GOT3 (cell line): ENCODE results near the gene CPED1.

Source experiments
- DNase-seq: peaks from one replicate; lab custom pipeline; 2025; ENCODE audit warnings: mixed read lengths; lab: John Stamatoyannopoulos, UW

The CPED1 gene

DNA sequence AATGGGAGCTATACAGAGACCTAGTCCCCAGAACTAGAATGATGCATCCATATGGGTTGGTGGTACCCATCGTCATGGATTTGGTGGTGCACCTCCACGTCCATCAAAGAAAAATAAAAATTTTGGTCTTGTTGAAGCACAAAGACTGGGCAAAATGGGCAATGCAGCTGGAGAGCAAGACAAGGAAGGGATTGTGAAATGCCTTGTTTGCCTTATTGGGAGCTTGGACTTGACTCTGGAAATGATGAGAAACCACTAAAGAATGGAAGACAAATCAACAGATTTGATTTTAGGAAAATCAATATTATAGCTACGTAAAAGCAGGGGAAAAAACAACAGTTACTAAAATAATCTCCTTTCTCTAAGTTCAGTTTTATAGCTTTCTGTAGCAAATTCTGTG, 150.9 kb downstream of the CPED1 start:
- no peak for DNase-seq

DNA sequence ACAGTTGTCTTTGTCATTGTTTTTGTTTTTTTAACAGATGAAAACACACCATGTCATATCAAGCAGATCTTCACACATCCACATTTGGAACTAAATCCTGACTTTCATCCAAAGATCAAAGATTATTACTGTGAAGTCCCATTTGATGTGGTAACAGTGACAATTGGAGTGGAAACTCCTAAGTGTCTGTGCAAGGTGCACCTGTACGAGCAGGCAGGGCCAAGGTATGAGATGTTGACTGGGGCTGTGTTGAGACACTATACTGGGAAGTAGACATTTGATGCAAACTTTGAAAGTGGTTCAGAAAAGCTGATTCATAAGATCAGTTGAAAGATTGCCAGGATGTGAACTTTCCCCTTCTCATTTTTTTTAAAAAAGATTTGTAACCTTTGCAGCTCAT, 152.3 kb downstream of the CPED1 start:
- DNase-seq: no peak

DNA sequence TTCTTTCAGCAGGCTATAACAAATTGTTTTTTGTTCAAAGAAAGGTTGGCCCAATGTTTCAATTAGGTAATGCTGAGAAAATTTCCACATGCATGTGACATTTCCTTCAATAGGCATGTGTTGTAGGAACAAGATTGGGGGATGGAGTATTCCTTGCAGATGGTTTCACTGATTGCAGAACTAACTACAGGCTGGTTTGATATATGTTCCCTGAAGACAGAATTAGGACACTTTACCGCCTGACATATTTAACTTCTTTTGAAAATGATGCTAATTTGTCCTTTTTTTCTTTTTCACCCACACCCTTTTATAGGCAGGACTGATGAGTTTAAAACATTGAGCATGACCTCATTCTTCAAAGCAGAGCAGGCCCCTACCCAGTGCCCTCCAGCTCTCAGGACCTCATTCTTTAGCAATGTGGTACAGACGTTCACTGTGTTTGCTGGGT, 163.3 kb downstream of the CPED1 start:
- DNase-seq: no peak

DNA sequence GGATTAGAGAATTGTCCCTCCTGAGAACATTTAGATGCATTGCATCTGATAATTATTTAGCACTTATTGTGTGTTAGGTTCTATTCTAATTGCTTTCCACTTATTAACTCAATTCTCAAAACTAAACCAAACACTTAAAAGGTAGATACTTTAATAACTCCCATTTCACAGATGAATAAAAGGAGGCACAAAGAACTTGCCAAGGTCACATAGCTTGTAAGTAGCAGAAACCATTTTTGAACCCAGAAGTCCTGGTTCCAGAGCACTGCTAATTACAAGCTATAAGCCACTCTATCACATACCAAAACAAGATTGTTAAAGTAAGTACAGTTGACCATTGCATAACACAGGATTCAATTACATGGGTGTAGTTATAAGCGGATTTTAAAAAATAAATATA, 164.9 kb downstream of the CPED1 start:
- DNase-seq: no peak

DNA sequence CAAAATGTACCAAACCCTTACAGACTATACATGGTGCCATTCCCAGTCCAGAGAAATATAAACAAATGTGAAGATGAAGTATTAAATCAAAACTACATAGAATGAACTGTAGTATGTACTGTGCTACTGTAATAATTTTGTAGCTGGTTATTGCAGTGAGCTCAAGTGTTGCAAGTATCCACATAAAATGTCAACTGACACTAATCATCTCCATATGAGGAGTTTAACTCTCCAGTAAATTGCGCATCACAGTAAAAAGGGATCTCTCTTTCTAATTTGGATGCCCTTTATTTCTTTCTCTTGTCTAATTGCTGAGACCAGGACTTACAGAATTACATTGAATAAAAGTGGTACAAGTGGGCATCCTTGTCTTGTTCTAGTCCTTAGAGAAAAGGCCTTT, 165.5 kb downstream of the CPED1 start:
- DNase-seq: no peak

DNA sequence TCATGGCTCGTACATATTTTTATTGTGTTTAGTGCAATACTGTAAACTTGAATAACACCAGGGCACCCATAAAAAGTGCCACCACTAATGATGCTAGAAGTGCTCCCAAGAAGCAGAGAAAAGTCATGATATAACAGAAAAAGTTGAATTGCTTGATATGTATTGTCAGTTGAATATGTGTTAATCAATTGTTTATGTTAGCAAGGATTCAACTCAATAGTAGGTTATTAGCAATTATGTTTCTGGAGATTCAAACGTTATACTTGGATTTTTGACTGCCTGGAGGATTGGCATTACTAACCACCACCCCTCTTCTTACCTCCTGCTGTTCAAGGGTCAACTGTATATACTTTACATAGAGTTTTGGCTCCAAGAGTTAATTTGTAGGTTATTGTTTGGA, 168.3 kb downstream of the CPED1 start:
- DNase-seq: no peak

DNA sequence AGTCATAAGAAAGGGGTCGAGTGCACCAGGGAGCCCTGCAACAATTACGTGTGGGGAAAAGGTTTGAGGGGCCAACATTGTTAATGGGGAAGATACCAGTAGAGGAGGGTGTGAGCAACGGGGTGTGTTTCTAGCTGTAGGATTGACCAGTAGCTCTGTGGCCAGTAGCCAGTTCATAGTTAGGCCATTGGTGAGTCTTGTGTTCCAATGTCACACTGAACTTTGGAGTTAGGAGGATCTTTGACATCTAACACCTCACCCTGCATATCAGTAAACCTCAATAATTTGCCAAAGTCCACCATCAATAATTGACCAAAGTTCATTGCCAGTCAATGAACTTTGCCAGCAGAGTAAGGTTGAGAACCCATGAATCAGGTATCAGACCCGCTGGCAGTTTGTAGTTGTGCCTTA, 168.8 kb downstream of the CPED1 start:
- no peak for DNase-seq

DNA sequence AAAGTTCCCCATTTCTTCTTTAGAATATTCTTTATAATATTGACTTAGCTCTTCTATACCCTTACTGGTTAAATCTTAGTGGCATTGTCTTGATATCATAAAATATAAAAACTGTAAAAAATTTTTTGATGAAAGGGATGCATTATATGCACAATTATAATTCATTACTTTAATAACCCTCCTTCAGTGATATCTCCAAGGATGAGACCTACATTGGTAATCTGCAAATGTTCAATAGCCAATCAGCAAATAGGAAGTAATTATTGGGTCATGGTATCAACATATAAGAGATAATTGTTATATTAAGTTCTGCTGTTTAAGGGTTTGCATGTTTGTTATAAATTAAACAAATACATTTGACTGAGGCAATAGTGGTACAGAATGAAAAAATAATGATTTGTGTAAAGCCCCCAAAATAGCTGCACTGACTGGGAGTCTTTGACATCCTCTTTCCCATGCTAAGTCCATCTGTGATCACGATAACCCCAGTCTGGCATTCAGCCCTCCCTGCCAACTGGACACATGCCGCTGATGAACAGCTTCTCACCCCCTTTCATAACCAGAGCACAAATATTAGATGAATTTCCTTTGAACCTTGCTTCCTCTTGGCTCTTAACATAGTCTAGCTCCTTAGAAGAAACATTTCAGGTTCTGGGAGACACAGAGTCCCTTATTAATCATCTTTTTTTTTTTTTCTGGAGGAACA, 169.5 kb downstream of the CPED1 start:
- DNase-seq: no peak

DNA sequence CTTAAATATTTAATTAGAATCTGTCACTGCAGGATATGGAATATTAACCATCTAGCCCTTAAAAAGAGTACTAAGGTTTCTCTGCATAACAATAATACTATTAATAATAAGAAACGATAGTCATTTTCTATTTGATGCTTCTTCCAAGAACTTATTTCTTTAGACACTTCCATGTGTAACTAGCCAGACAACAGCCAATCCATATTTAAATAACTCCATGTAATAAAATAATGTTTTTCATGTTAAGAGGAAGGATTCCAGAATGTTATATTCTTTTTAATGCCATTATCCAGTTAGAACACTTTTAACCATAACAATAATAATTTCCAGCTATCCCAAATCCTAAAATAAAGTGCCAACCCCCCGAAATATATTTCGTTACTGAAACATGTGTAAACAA, 170.2 kb downstream of the CPED1 start:
- DNase-seq: no peak

DNA sequence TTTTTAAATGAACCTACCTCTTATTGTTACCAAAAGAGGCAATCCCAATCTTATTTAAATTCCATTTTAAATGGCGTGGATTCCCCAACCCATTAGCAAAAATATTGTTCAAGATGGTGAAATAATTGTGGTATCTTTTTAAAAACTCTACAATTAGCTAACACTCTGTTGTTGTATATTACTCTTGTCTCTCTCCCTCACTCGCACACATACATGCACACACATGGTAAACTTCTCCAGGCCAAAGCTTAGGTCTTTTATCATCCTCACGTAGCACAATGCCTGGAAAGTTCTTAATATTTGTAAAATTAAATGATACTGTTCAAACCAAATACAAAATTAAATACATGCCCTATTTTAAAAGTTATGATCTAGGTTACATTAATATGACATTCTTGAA, 171.0 kb downstream of the CPED1 start:
- DNase-seq: no peak

DNA sequence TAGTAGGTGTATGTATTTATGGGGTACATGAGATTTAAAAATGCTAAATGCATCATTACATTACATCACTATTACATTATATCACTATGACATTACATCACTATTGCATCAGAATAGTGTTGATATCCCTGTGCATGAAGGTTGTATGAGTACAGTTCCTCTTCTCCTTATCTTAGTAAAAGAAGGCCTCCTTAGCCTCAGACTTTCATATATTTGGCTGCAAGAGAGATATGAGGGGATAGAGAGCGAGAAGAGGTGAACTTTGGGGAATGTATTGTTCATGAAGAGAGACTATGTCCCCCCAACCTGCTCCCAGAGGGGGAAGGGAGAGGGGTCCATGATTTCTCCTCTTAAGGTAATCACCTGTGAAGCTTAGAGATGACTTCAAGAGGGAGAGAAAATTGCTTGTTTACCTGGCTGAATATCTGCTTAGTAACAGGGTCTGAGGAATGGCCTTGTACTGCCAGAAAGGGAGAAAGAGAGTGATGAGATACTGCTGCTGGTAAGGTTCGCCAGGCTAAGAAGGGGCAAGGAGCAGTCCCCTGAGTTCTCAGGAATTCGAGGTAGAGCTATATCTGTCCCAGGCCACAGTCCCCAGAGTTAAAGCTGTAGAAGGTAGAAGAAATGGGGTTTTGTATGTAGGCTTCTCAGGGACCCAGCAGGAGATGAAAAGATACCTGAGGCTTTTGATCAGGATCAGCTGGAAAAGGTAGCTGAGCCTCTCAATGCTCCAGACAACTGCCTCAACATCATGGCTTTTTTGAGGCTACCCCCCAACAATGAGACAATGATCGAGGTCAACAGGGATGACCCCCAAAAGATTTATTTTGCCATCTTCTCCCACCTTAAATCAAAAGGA, 171.9 kb downstream of the CPED1 start:
- no peak for DNase-seq

DNA sequence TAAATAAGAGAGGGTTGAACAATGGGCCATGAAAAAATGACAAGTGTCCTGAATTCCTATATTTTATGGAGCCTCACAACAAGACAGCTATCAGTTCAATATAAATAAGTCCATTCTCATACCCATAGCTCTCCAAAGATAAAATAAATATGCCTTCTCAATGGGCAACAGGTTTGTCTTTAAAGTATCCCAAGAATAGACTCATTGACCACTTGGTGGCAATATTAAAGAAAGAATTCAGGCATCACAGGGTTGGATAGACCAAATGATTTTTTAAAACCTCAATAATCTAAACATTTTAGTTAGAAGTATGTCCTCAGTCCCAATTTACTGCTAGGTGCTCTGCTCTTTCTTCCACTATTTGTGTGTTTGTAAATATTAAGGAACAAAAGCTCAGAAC, 175.2 kb downstream of the CPED1 start:
- DNase-seq: no peak

DNA sequence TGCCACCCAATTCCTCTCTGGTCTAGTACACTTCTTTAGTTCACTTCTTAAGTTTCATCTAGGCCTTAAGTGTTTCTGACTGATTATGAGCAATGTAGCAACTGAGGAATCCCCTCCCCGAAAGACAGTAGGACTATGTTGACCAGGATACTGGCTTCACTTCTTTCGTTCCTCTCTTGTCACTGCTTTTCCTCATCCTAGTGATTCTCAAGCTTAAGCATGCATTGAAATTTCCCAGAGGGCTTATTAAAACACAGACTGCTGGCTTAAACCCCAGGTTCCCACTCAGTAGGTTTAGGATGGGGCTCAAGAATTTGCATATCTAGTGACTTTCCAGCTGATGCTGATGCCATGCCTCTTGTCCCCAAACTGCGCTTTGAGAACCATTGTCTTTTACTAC, 175.7 kb downstream of the CPED1 start:
- no peak for DNase-seq

DNA sequence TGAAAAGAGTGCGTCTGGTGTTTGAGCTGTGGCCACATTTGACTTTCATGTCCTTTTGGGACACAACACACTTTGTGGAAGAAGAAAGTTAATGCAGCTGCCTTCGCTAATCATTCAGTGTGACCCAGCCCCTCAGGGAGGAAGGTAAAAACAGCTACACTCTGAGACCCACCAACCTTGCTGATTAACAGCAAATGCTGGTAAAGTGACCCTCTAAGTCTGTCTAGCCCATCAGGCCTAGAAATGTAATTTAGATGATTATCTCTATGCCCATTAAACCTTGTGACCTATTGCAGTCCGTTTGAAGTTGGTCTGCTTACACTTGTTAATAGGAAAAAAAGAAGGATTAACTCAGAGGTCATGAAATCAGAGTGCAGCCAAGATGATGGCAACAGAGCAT, 178.4 kb downstream of the CPED1 start:
- DNase-seq: no peak

DNA sequence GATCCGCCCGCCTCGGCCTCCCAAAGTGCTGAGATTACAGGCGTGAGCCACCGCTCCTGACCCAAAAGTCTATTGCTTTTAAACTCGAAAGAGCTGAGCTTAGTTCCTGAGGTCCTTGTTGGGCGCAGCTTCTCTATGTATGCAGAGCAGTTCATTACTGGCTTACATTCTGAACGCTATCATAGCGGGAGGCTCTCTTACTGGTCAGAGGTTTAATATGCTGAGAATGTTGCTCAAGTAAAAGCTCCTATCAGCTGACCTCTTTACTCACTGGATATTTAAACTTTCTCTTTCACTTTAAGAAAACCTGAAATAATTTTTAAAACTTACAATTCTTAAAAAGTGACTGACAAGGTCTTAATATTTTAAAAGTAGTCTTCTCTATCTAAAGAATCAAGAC, 179.5 kb downstream of the CPED1 start:
- no peak for DNase-seq

DNA sequence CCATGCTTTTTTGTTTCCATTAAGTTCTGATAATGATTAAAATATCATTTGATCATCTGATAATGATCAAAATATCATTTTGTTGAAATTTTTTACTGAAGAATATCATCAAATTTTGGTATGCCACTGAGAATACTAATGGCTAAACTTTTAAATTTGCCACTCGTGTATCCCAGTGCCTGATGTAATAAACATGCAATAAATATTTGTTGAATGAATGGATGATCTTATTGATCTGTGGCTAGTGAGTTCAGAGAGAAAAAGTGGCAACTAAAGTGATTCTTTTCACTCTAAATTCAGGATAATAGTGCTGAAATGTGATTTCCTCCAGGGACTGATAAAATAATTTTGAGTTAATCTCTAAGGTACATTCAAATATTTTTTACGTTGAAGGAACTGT, 181.0 kb downstream of the CPED1 start:
- no peak for DNase-seq

DNA sequence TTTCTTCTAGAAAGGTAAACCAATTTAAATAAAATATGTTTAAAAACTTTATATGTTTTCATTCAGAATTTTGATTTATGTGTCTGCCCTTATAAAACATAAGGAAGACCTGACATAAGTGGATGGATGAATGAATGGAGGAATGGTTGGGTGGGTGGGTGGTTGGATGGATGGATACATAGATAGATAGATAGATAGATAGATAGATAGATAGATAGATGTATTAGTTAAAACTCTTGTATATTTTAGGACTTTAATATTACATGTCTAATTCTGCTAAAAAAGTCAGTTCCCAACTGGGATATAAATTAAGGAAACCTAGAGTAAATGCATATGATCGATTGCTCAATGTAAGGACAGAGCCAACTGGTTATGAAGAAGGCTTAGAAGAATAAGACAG, 184.0 kb downstream of the CPED1 start:
- DNase-seq: no peak

DNA sequence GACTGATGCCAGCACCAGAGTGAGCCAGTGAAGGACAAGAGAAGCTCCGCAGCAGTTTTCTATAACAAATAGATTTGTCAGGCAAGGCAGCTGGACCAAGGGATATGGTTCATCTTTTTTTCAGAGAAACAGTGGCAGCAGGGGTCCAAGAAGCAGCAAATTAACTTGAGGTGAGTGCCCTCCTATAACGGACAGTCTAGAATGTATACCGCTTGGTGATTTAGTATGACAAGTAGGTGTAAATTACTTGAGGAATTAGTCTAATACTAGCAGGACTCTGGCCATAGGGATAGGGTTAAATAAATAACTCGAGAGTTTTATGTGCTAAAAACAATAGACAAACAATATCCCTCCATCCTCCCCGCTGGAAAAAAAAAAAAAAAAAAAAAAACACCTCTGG, 187.3 kb downstream of the CPED1 start:
- DNase-seq: no peak

DNA sequence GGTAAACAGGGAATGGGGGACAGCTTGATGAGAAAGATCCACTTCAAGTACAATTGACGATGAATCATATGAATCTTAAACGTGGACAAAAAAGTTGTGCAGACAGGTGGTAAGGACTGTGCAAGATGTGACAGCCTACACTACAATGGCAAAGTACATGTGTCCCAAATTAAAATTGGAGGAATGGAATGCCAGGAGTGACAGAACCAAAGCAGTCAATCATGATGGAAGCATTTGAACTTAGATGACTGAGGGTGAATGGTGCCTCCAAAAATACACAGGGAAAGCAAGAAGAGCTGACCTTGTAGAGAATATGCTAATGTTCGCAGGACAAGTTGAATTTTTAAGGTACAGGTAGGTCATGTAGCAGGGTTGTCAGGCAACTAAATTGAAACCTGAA, 189.9 kb downstream of the CPED1 start:
- no peak for DNase-seq

DNA sequence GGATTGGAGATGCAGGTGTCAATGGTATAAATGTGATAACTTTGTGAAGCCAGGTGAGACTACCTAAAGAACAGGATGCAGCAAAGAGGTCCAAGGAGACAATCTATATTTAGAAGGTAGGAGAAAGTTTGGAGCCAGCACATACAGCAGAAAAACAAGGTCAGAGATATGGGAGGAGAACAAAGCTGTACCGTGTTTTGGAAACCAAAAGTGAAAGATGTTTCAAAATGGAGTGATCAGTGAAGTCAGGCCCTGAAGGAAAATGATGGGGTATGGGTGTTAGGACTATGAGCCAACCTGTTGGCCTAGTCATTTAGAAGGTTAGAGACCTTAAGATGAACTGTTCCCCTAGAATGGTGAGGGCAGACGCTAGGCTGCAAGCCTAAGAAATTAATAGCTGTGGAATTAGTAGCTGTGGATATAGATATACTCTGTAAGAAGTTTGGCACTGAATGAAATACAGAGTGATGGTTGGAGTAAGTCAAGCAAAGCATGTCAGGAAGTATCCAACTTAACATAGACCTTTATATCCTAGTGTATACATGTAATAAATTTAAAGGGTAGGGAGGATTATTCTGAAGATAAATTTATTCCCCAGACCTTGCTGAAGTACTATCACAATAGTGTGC, 190.5 kb downstream of the CPED1 start:
- DNase-seq: no peak

DNA sequence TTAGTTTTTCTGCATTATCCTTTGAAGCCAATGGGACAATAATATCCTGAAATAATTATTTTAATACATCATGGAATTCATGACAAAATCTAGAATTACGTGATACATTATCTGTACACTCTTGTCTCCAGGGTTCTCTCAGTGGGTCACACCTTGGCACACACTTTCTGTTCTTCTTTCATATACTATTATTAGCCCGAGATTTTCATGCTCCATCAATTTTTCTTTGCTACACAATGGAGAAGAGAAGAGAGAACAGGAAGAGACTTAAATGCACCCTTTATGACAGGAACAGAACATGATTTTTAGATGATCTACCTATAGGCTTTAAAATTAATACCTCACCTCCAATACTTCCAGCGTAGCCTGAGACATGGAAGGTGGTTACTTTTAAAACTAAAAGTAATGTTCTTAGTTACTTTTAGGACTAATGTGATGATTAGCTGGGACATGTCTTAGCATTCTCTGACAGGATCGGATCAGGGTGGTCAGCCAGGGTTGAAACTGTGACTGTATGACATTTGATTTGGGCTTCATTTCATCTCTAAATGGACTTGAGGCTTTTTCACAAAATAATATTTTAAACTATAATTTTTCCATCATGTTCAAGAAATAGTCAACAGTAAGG, 192.0 kb downstream of the CPED1 start:
- DNase-seq: no peak

DNA sequence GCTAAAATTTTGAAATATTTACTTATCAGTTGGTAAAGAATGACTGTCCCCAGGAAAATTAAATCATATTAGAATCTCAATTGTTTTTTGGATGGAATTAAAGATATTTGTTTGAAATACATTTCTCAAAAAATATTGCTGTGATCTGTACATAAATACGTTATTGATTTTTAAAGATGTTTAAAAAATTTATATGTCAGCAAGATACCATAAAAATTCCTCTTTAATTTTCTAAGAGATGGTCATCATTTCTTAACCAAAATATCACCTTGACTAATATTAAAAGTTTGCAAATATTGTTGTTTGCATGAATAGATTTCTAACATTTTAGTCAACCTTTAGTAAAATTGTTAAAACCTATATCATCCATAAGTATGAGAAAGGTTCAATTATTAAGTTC, 192.8 kb downstream of the CPED1 start:
- no peak for DNase-seq

DNA sequence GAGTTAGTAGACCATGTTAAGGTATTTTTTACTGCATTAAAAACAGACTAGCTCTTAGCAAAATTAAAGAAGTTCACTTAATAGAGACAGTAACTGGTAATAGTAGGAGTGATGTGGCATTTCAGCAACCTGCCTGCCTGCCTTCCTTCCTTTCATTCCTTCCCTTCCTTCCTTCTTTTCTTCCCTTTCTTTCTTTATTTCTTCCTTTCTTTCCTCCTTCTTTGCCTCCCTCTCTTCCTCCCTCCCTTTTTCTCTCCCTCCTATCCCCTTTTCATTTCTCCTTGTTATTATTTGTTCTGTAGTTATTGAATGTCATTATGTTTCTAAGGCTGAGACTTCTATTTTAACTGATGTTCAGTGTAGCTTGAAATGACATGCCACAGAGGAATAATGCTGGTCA, 193.8 kb downstream of the CPED1 start:
- DNase-seq: no peak
